ENCODE results near the gene PAQR7. TPM values are rescaled to one million over a fixed set of nuclear protein-coding genes. Genes with fewer than 3 reads are reported as not detected.

Gene PAQR7
- polyA plus RNA-seq, 1 experiment: 10.7 TPM

GRCh38 chr1:25836695-25837094 lies 38.8 kb downstream of the PAQR7 start:
- POLR2A ChIA-PET: no interaction called here
- H3K9me3 ChIP-seq (ENCODE audit: control insufficient read depth, insufficient read depth, low read length): no peaks in the 10 kb centered on the region
- TF ChIP-seq CTCF (IDR thresholded peaks at IDR 0.05; ENCODE audit: low read depth, low read length): no peak
- no peak overlapping the region for H3K4me3 ChIP-seq (ENCODE audit: low read depth, low read length)
- no peaks in the 10 kb centered on the region for H3K27me3 ChIP-seq (ENCODE audit: control insufficient read depth, insufficient read depth, low read length)
- H3K27ac ChIP-seq (ENCODE audit: low read depth, low read length): no peak overlapping the region
- DNase-seq (ENCODE audit: low read depth, low spot score): no peak
- CTCF ChIA-PET: interaction anchor here (1.0 kb wide), 1 partner anchor 161 kb away, joined by 4 read pairs; the partner anchor contains the start of gene PAFAH2

GRCh38 chr1:25834894-25835293 lies 40.6 kb downstream of the PAQR7 start:
- Histone ChIP-seq H3K4me3 (ENCODE audit: low read depth, low read length) (no peak overlapping the region), H3K9me3 (ENCODE audit: control insufficient read depth, insufficient read depth, low read length) (no peaks in the 10 kb centered on the region), H3K27ac (ENCODE audit: low read depth, low read length) (no peak overlapping the region), H3K27me3 (ENCODE audit: control insufficient read depth, insufficient read depth, low read length) (no peaks in the 10 kb centered on the region)
- no peak for TF ChIP-seq CTCF (IDR thresholded peaks at IDR 0.05; ENCODE audit: low read depth, low read length)
- DNase-seq (ENCODE audit: low read depth, low spot score): no peak
- ChIA-PET POLR2A (interaction anchor here (1.5 kb wide), 1 partner anchor 15 kb away, joined by 3 read pairs; the partner anchor contains the start of gene MTFR1L), CTCF (interaction anchor here (1.1 to 1.3 kb wide), 2 partner anchors 10 to 226 kb away, joined by 3 to 4 read pairs; no protein-coding TSS in a partner anchor)

GRCh38 chr1:25833158-25833557 lies 42.4 kb downstream of the PAQR7 start:
- TF ChIP-seq CTCF (IDR thresholded peaks at IDR 0.05; ENCODE audit: low read depth, low read length): no peak
- CTCF ChIA-PET: no interaction called here
- H3K27me3 ChIP-seq (ENCODE audit: control insufficient read depth, insufficient read depth, low read length): no peaks in the 10 kb centered on the region
- POLR2A ChIA-PET: no interaction called here
- H3K9me3 ChIP-seq (ENCODE audit: control insufficient read depth, insufficient read depth, low read length): no peaks in the 10 kb centered on the region
- no peak overlapping the region for H3K4me3 ChIP-seq (ENCODE audit: low read depth, low read length)
- DNase-seq (ENCODE audit: low read depth, low spot score): no peak
- H3K27ac ChIP-seq (ENCODE audit: low read depth, low read length): no peak overlapping the region

- Histone ChIP-seq H3K27ac (ENCODE audit: low read depth, low read length) (no peak overlapping the region), H3K9me3 (ENCODE audit: control insufficient read depth, insufficient read depth, low read length) (no peaks in the 10 kb centered on the region), H3K27me3 (ENCODE audit: control insufficient read depth, insufficient read depth, low read length) (no peaks in the 10 kb centered on the region), H3K4me3 (ENCODE audit: low read depth, low read length) (no peak overlapping the region)
- DNase-seq (ENCODE audit: low read depth, low spot score): no peak
- no peak for TF ChIP-seq CTCF (IDR thresholded peaks at IDR 0.05; ENCODE audit: low read depth, low read length)
- ChIA-PET POLR2A (interaction anchor here (0.5 kb wide), 1 partner anchor 103 kb away, joined by 3 read pairs; no protein-coding TSS in a partner anchor), CTCF (interaction anchor here (0.9 kb wide), 1 partner anchor 224 kb away, joined by 3 read pairs; no protein-coding TSS in a partner anchor)
Observed at GRCh38 chr1:25832336-25833037, 43.0 kb downstream of the PAQR7 start.

GRCh38 chr1:25831569-25832196 lies 43.8 kb downstream of the PAQR7 start:
- CTCF ChIA-PET: interaction anchor here (0.9 kb wide), 1 partner anchor 223 kb away, joined by 3 read pairs; no protein-coding TSS in a partner anchor
- POLR2A ChIA-PET: interaction anchor here (0.5 kb wide), 1 partner anchor 102 kb away, joined by 3 read pairs; no protein-coding TSS in a partner anchor
- Histone ChIP-seq H3K27me3 (ENCODE audit: control insufficient read depth, insufficient read depth, low read length) (no peaks in the 10 kb centered on the region), H3K4me3 (ENCODE audit: low read depth, low read length) (no peak overlapping the region), H3K9me3 (ENCODE audit: control insufficient read depth, insufficient read depth, low read length) (no peaks in the 10 kb centered on the region), H3K27ac (ENCODE audit: low read depth, low read length) (no peak overlapping the region)
- DNase-seq (ENCODE audit: low read depth, low spot score): no peak
- no peak for TF ChIP-seq CTCF (IDR thresholded peaks at IDR 0.05; ENCODE audit: low read depth, low read length)

Measured in AG04450 (cell line).